HEK293T (cell line): ENCODE measurements around the gene EXD3.
A peak's percentile ranks its signal among the peaks of the same experiment; 100 is the strongest.

Experiments used
- CTCF ChIA-PET: fragments of 350-600 bp; formaldehyde crosslinking; extraction: SDS; loops from one replicate; lab custom pipeline; 2021; ENCODE audit warnings: antibody characterized with exemption, inconsistent platforms; lab: Yijun Ruan, JAX
- POLR2A ChIA-PET: fragments of 350-600 bp; formaldehyde crosslinking; extraction: SDS; loops from one replicate; lab custom pipeline; 2020; ENCODE audit warnings: antibody characterized with exemption, inconsistent platforms; lab: Yijun Ruan, JAX
- DNase-seq: peaks from one replicate; pipeline ENCODE4 v3.0.0; 2012; ENCODE audit warnings: mixed read lengths; ENCODE audit errors: extremely low spot score
- ARNT ChIP-seq: fragments of 450-650 bp; IDR thresholded peaks from 2 replicates; pipeline ENCODE4 v1.6.1; 2017; ENCODE audit warnings: mild to moderate bottlenecking
- BHLHE40 ChIP-seq: fragments of 450-650 bp; IDR thresholded peaks from 2 replicates; pipeline ENCODE4 v1.6.1; 2016; ENCODE audit warnings: mild to moderate bottlenecking, moderate library complexity, borderline replicate concordance
- CTBP1 ChIP-seq: fragments of 450-650 bp; IDR thresholded peaks from 2 replicates; pipeline ENCODE4 v1.6.1; 2016; ENCODE audit warnings: borderline replicate concordance
- ELF4 ChIP-seq: fragments of 450-650 bp; IDR thresholded peaks from 2 replicates; pipeline ENCODE4 v1.6.1; 2017; ENCODE audit warnings: antibody characterized with exemption
- FOXA1 ChIP-seq: fragments of 450-650 bp; IDR thresholded peaks from 2 replicates; pipeline ENCODE4 v1.6.1; 2016; ENCODE audit warnings: mild to moderate bottlenecking
- FOXK2 ChIP-seq: fragments of 450-650 bp; IDR thresholded peaks from 2 replicates; pipeline ENCODE4 v1.6.1; 2016; ENCODE audit warnings: mild to moderate bottlenecking
- FOXM1 ChIP-seq: fragments of 450-650 bp; IDR thresholded peaks from 2 replicates; pipeline ENCODE4 v1.6.1; 2017; ENCODE audit warnings: mild to moderate bottlenecking, borderline replicate concordance
- HDGF ChIP-seq: fragments of 450-650 bp; IDR thresholded peaks from 2 replicates; pipeline ENCODE4 v1.6.1; 2017; ENCODE audit warnings: antibody characterized with exemption, borderline replicate concordance
- L3MBTL2 ChIP-seq: fragments of 450-650 bp; conservative IDR thresholded peaks from 2 replicates; pipeline ENCODE4 v1.6.1; 2016; ENCODE audit warnings: mild to moderate bottlenecking
- LEF1 ChIP-seq: fragments of 450-650 bp; IDR thresholded peaks from 2 replicates; pipeline ENCODE4 v1.6.1; 2017; ENCODE audit warnings: mild to moderate bottlenecking, borderline replicate concordance
- NFRKB ChIP-seq: fragments of 450-650 bp; IDR thresholded peaks from 2 replicates; pipeline ENCODE4 v1.6.1; 2016; ENCODE audit warnings: mild to moderate bottlenecking, moderate library complexity
- PKNOX1 ChIP-seq: fragments of 450-650 bp; IDR thresholded peaks from 2 replicates; pipeline ENCODE4 v1.6.1; 2016
- SP1 ChIP-seq: fragments of 450-650 bp; IDR thresholded peaks from 2 replicates; pipeline ENCODE4 v1.6.1; 2017
- SUZ12 ChIP-seq: fragments of 450-650 bp; IDR thresholded peaks from 2 replicates; pipeline ENCODE4 v1.6.1; 2016; ENCODE audit warnings: mild to moderate bottlenecking
- TARDBP ChIP-seq: fragments of 450-650 bp; IDR thresholded peaks from 2 replicates; pipeline ENCODE4 v1.6.1; 2016
- ZNF384 ChIP-seq: fragments of 450-650 bp; IDR thresholded peaks from 2 replicates; pipeline ENCODE4 v1.6.1; 2016

Gene EXD3

GRCh38 chr9:137369061-137369787 lies 53.7 kb downstream of the EXD3 start:
- CTCF ChIA-PET, result no interaction called here
- TF ChIP-seq ARNT, result no peak
- TF ChIP-seq CTBP1, result no peak
- TF ChIP-seq FOXK2, result no peak
- TF ChIP-seq SP1, result no peak
- no peak for TF ChIP-seq FOXM1
- no peak for TF ChIP-seq SUZ12
- no peak for TF ChIP-seq L3MBTL2
- TF ChIP-seq FOXA1, result no peak
- TF ChIP-seq BHLHE40, result no peak
- TF ChIP-seq ZNF384, result no peak
- TF ChIP-seq HDGF, result no peak

GRCh38 chr9:137368431-137369035 lies 54.4 kb downstream of the EXD3 start:
- DNase-seq, result no peak
- TF ChIP-seq CTBP1, result no peak
- no peak for TF ChIP-seq ZNF384
- no peak for TF ChIP-seq ARNT
- no peak for TF ChIP-seq HDGF
- TF ChIP-seq TARDBP, result no peak
- TF ChIP-seq SP1, result no peak
- TF ChIP-seq ELF4, result no peak
- no peak for TF ChIP-seq BHLHE40
- TF ChIP-seq FOXM1, result no peak
- no peak for TF ChIP-seq FOXA1
- TF ChIP-seq L3MBTL2, result no peak
- TF ChIP-seq NFRKB, result no peak
- CTCF ChIA-PET, result no interaction called here
- POLR2A ChIA-PET, result no interaction called here

More at GRCh38 chr9:137369061-137369787, 53.7 kb downstream of the EXD3 start:
- DNase-seq, result no peak
- POLR2A ChIA-PET, result no interaction called here

- DNase-seq, result no peak
- ChIA-PET CTCF (no interaction called here), POLR2A (no interaction called here)
- no peak for TF ChIP-seq LEF1
- TF ChIP-seq FOXK2, result no peak
- no peak for TF ChIP-seq FOXM1
- no peak for TF ChIP-seq ZNF384
- no peak for TF ChIP-seq BHLHE40
- TF ChIP-seq FOXA1, result no peak
- no peak for TF ChIP-seq TARDBP
- TF ChIP-seq ARNT, result no peak
- TF ChIP-seq L3MBTL2, result no peak
- TF ChIP-seq HDGF, result no peak
- TF ChIP-seq ELF4, result no peak
- TF ChIP-seq NFRKB, result no peak
- no peak for TF ChIP-seq PKNOX1
- TF ChIP-seq SUZ12, result no peak
- no peak for TF ChIP-seq SP1
- no peak for TF ChIP-seq CTBP1
These were observed 55.2 kb downstream of the EXD3 start for GRCh38 chr9:137367506-137368430.

GRCh38 chr9:137366891-137367381 lies 56.0 kb downstream of the EXD3 start:
- TF ChIP-seq BHLHE40 (no peak), ZNF384 (no peak), FOXM1 (no peak), ARNT (no peak), HDGF (no peak), NFRKB (no peak), L3MBTL2 (no peak)
- CTCF ChIA-PET, result no interaction called here
- POLR2A ChIA-PET, result no interaction called here
- DNase-seq, result no peak

GRCh38 chr9:137366445-137366810 lies 56.5 kb downstream of the EXD3 start:
- DNase-seq, result no peak
- TF ChIP-seq ARNT, result no peak
- TF ChIP-seq FOXA1, result no peak
- TF ChIP-seq FOXK2, result no peak
- no peak for TF ChIP-seq FOXM1
- TF ChIP-seq NFRKB, result no peak
- no peak for TF ChIP-seq BHLHE40
- no peak for TF ChIP-seq ZNF384
- no peak for TF ChIP-seq SP1
- no peak for TF ChIP-seq TARDBP
- ChIA-PET POLR2A (no interaction called here), CTCF (no interaction called here)

- ChIA-PET POLR2A (no interaction called here), CTCF (no interaction called here)
- no peak for DNase-seq
- no peak for TF ChIP-seq BHLHE40
- TF ChIP-seq TARDBP, result peak; percentile 79
- no peak for TF ChIP-seq ELF4
These were observed 57.2 kb downstream of the EXD3 start for GRCh38 chr9:137365552-137366444.
